GM12891 (cell line): Measurements from ENCODE around the gene GLTP.

ENCODE experiments used
- POLR2A ChIP-seq: IDR thresholded peaks from 2 replicates; pipeline ENCODE4 v1.6.1; 2011; ENCODE audit warnings: low read depth, low read length, control low read depth
- POLR2AphosphoS5 ChIP-seq: IDR thresholded peaks from 2 replicates; pipeline ENCODE4 v1.6.1; 2011; ENCODE audit warnings: low read depth, low read length, control low read depth
- SPI1 ChIP-seq: IDR thresholded peaks from 2 replicates; pipeline ENCODE4 v1.6.1; 2011; ENCODE audit warnings: low read depth, low read length, control low read depth

- TF ChIP-seq POLR2AphosphoS5 (no peak), POLR2A (no peak), SPI1 (no peak)
Measured at GRCh38 chr12:109810954-109811623, 69.3 kb downstream of the GLTP start.
